Uterus (tissue), 2 donors: ENCODE data around the gene PROX1.

Source experiments
- POLR2A ChIP-seq, 2 donors: fragments of 450-650 bp; IDR thresholded peaks; one replicate each; pipeline ENCODE4 v1.6.1; 2016; ENCODE audit warnings: antibody characterized with exemption in 2 of 2, mild to moderate bottlenecking in 1 of 2, moderate library complexity in 1 of 2
- TF ChIP-seq, protein P1 (sequence below), 4 experiments: fragments of 200-600 bp in 2 of 4; fragments of 450-650 bp in 2 of 4; sonication (generic) in 2 of 4; IDR thresholded peaks; one replicate each; pipeline ENCODE4 v1.5.1; 2016 to 2019; ENCODE audit warnings: antibody characterized with exemption in 4 of 4, mild to moderate bottlenecking in 2 of 4, moderate library complexity in 1 of 4

DNA sequence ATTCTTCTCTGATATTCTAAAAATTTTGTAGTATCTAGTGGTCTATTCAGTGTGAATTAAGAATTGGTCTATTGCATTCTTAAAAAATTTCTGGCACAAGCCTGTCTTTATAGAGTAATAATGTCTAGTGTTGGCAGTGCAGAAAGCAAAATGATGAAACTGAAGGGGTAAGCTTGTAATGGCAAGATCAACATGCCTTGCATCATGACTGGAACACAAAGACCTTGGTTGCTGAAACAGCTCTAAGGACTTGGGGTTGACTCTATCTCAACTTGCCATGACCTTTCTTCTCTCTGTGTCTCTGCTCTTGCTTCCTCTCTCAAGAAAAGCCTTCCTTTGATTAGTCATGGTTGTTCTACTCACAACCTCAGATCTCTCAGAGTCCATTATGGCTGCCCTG is 46.8 kb upstream of the PROX1 start:
- TF ChIP-seq, protein P1, sequence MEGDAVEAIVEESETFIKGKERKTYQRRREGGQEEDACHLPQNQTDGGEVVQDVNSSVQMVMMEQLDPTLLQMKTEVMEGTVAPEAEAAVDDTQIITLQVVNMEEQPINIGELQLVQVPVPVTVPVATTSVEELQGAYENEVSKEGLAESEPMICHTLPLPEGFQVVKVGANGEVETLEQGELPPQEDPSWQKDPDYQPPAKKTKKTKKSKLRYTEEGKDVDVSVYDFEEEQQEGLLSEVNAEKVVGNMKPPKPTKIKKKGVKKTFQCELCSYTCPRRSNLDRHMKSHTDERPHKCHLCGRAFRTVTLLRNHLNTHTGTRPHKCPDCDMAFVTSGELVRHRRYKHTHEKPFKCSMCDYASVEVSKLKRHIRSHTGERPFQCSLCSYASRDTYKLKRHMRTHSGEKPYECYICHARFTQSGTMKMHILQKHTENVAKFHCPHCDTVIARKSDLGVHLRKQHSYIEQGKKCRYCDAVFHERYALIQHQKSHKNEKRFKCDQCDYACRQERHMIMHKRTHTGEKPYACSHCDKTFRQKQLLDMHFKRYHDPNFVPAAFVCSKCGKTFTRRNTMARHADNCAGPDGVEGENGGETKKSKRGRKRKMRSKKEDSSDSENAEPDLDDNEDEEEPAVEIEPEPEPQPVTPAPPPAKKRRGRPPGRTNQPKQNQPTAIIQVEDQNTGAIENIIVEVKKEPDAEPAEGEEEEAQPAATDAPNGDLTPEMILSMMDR (IDR thresholded peaks at IDR 0.05): no peak
- no peak for TF ChIP-seq POLR2A (IDR thresholded peaks at IDR 0.05)
